Measurements from ENCODE around the gene THSD7A. TPM values are rescaled to one million over a fixed set of nuclear protein-coding genes. Genes with fewer than 3 reads are reported as not detected.

Gene THSD7A
- total and polyA plus RNA-seq, 2 of the 8 experiments (the other 6 are each of a cell fraction or from before 2014, with no cell fraction given), result 0.44 to 1.2 TPM

GRCh38 chr7:11516328-11516727 lies 315.7 kb downstream of the THSD7A start:
- H3K4me2 ChIP-seq (ENCODE audit: insufficient read depth in 1 of 2, low read depth in 2 of 2, low read length in 2 of 2), result no peak overlapping the region
- FAIRE-seq (no peak), DNase-seq (ENCODE audit: low read depth in 1 of 2, low spot score in 2 of 2) (no peak)
- no peak overlapping the region for H4K5ac ChIP-seq (ENCODE audit: insufficient read length, low read depth, low read length)
- peaks cover 0 to 1% (median 0%) of the 10 kb centered on the region in 4 experiments; a peak in 1 of 7 replicates for H3K27me3 ChIP-seq (replicated peaks in 1 of 4; ENCODE audit: control insufficient read depth in 3 of 4, extremely low read depth in 1 of 4, insufficient read depth in 3 of 4, low read length in 3 of 4)
- no peak overlapping the region for H4K8ac ChIP-seq (ENCODE audit: extremely low read depth, insufficient read depth, low read length)
- no peaks in the 10 kb centered on the region for H3K36me3 ChIP-seq (ENCODE audit: control insufficient read depth in 2 of 4, insufficient read depth in 4 of 4, low read length in 3 of 4)
- H3K4me3 ChIP-seq (ENCODE audit: extremely low read depth in 1 of 4, insufficient read depth in 2 of 4, low read depth in 3 of 4, low read length in 4 of 4), result no peak overlapping the region
- H2AK5ac ChIP-seq (ENCODE audit: low read depth, low read length), result no peak overlapping the region
- no peak overlapping the region for H2BK12ac ChIP-seq (ENCODE audit: low read depth, low read length)
- peaks cover 0 to 7% (median 0%) of the 10 kb centered on the region in 4 experiments; a peak in 1 of 7 replicates for H3K4me1 ChIP-seq (replicated peaks in 1 of 4; ENCODE audit: control insufficient read depth in 3 of 4, insufficient read depth in 4 of 4, low read length in 3 of 4)
- no peak overlapping the region for H2BK20ac ChIP-seq (ENCODE audit: low read length)
- no peaks in the 10 kb centered on the region for H4K20me1 ChIP-seq (replicated peaks in 1 of 2; ENCODE audit: control insufficient read depth in 1 of 2, insufficient read depth in 2 of 2, low read length in 2 of 2)
- ChIA-PET CTCF (ENCODE audit: partially characterized antibody) (interaction anchor here (0.7 to 1.0 kb wide), 3 partner anchors 18 to 143 kb away, joined by 3 read pairs; no protein-coding TSS in a partner anchor), POLR2A (ENCODE audit: partially characterized antibody) (no interaction called here)
- no peak overlapping the region for H3K9ac ChIP-seq (replicated peaks in 1 of 4; ENCODE audit: extremely low read depth in 1 of 4, low read depth in 3 of 4, low read length in 3 of 4)
- no peak overlapping the region for H3K56ac ChIP-seq (replicated peaks; ENCODE audit: insufficient read length, low read depth, low read length)
- H2AFZ ChIP-seq (ENCODE audit: low read length), result no peak overlapping the region
- no peak overlapping the region for H3K4ac ChIP-seq (replicated peaks; ENCODE audit: insufficient read length, low read depth, low read length)
- no peaks in the 10 kb centered on the region for H3K79me1 ChIP-seq (ENCODE audit: low read depth, low read length)
- H3K9me3 ChIP-seq (ENCODE audit: insufficient read depth in 2 of 2, low read depth in 1 of 2, low read length in 1 of 2), result no peaks in the 10 kb centered on the region
- no peak overlapping the region for H2BK120ac ChIP-seq (replicated peaks; ENCODE audit: low read depth, low read length)
- WGBS, 2 experiments (ENCODE audit: extremely low coverage in 1 of 2, insufficient coverage in 1 of 2, insufficient read length in 1 of 2, insufficient replicate concordance in 2 of 2, low coverage in 1 of 2, low lambda C conversion rate in 2 of 2, missing lambda C conversion rate in 1 of 2), result 91% methylated on average over 3 of the region's 3 CpGs; no CpG with 5 or more reads in 1 of the 2 experiments
- no peak overlapping the region for H4K91ac ChIP-seq (replicated peaks; ENCODE audit: insufficient read length, low read length)
- H3K23ac ChIP-seq (ENCODE audit: insufficient read length), result no peak overlapping the region
- H3K14ac ChIP-seq (ENCODE audit: insufficient read length), result no peak overlapping the region
- H2BK5ac ChIP-seq (ENCODE audit: low read depth, low read length), result no peak overlapping the region
- H3K18ac ChIP-seq (ENCODE audit: extremely low read depth, low read length), result no peak overlapping the region
- H3K23me2 ChIP-seq (ENCODE audit: low read depth, low read length), result peaks cover 2% of the 10 kb centered on the region; the same call in 1 of the 2 replicates
- H3K27ac ChIP-seq (ENCODE audit: low read depth, low read length), result no peak overlapping the region
- H2BK15ac ChIP-seq (ENCODE audit: low read length), result no peak overlapping the region
- no peaks in the 10 kb centered on the region for H3K79me2 ChIP-seq (ENCODE audit: control insufficient read depth in 1 of 2, insufficient read depth in 2 of 2, low read length in 2 of 2)
- TF ChIP-seq CREB1 (IDR thresholded peaks at IDR 0.05) (no peak), TAF7 (optimal IDR thresholded peaks at IDR 0.05; ENCODE audit: borderline replicate concordance, low read depth, low read length) (no peak), E2F6 (IDR thresholded peaks at IDR 0.05) (no peak)

Measured in H1 (cell line).